Ramos (cell line): ENCODE results near the gene AIG1.

Source experiments
- in situ Hi-C: fragments of 300-500 bp; cut with MboI; formaldehyde crosslinking; loops from one replicate; pipeline ENCODE4 v1.14.3; 2022; ENCODE audit warnings: low sequenced_read_pairs; ENCODE audit not compliant: unreplicated experiment

Gene AIG1

GRCh38 chr6:143390278-143390677 lies 329.6 kb downstream of the AIG1 start:
- in situ Hi-C loops = no loop called here
